SU-DHL-6 (cell line): ENCODE data around the gene MGAT5.

Experiments
- H2AFZ ChIP-seq: fragments of 200-600 bp; sonication (generic); 2 replicates; pipeline ENCODE4 v1.6.1; 2014; ENCODE audit warnings: low read depth, mild to moderate bottlenecking, moderate library complexity, mixed read lengths, antibody characterized with exemption, low read length; ENCODE audit not compliant: severe bottlenecking
- H3F3A ChIP-seq: fragments of 200-600 bp; shearing (Covaris generic); 2 replicates; pipeline ENCODE4 v1.6.0; 2016; ENCODE audit warnings: antibody characterized with exemption, mild to moderate bottlenecking; ENCODE audit not compliant: insufficient read depth
- H3K27ac ChIP-seq: fragments of 200-600 bp; sonication (generic); 2 replicates; pipeline ENCODE4 v1.5.1; 2016; ENCODE audit warnings: low read depth, mild to moderate bottlenecking, low read length, moderate library complexity, mixed read lengths
- H3K27me3 ChIP-seq: fragments of 200-600 bp; sonication (generic), shearing (Covaris generic); 2 replicates; pipeline ENCODE4 v1.6.0; 2014; ENCODE audit warnings: mild to moderate bottlenecking, low read length
- H3K36me3 ChIP-seq: fragments of 200-600 bp; sonication (generic); 2 replicates; pipeline ENCODE4 v1.6.1; 2014; ENCODE audit warnings: mild to moderate bottlenecking, low read length, mixed read lengths
- H3K4me2 ChIP-seq: fragments of 300-600, 200-600 bp; shearing (Covaris generic), sonication (generic); 2 replicates; pipeline ENCODE4 v1.6.0; 2014; ENCODE audit warnings: low read length, low read depth, mild to moderate bottlenecking; ENCODE audit not compliant: poor library complexity, severe bottlenecking
- H3K4me3 ChIP-seq: fragments of 200-600 bp; sonication (generic); 2 replicates; pipeline ENCODE4 v1.5.1; 2014; ENCODE audit warnings: antibody characterized with exemption, low read length, mild to moderate bottlenecking, mixed read lengths; ENCODE audit not compliant: insufficient read depth, poor library complexity, severe bottlenecking
- H3K79me2 ChIP-seq: fragments of 200-600 bp; sonication (generic); 2 replicates; pipeline ENCODE4 v1.6.1; 2014; ENCODE audit warnings: mild to moderate bottlenecking, low read length, moderate library complexity; ENCODE audit not compliant: insufficient read depth
- H3K9ac ChIP-seq: fragments of 200-600 bp; sonication (generic); 2 replicates; pipeline ENCODE4 v1.7.0; 2014; ENCODE audit warnings: mild to moderate bottlenecking, low read length
- H3K9me2 ChIP-seq: fragments of 200-600 bp; sonication (generic); replicated peaks from 2 replicates; pipeline ENCODE4 v1.6.1; 2014; ENCODE audit warnings: low read length; ENCODE audit not compliant: insufficient read depth
- H3K9me3 ChIP-seq: fragments of 200-600 bp; sonication (generic); 2 replicates; pipeline ENCODE4 v1.6.1; 2014; ENCODE audit warnings: low read length, mixed read lengths; ENCODE audit not compliant: insufficient read depth
- H4K20me1 ChIP-seq: fragments of 200-600 bp; sonication (generic); 2 replicates; pipeline ENCODE4 v1.6.1; 2014; ENCODE audit warnings: low read depth, mild to moderate bottlenecking, antibody characterized with exemption, low read length, moderate library complexity, mixed read lengths
- CTCF ChIP-seq: fragments of 200-600 bp; sonication (generic); IDR thresholded peaks from one replicate; pipeline ENCODE4 v1.5.1; 2017; ENCODE audit warnings: antibody characterized with exemption, mild to moderate bottlenecking, low read length, moderate library complexity; ENCODE audit not compliant: insufficient read depth, poor library complexity, severe bottlenecking
- EZH2phosphoT487 ChIP-seq: fragments of 200-600 bp; sonication (generic), shearing (Covaris generic); conservative IDR thresholded peaks from 2 replicates; pipeline ENCODE4 v1.6.1; 2018; ENCODE audit warnings: mild to moderate bottlenecking, antibody characterized with exemption, low read length, moderate library complexity, mixed read lengths

MGAT5 gene

GRCh38 chr2:134416637-134417036 lies 162.8 kb downstream of the MGAT5 start:
- no peak overlapping the region for H3K9ac ChIP-seq
- H3F3A ChIP-seq: peaks cover 3% of the 10 kb centered on the region; the same call in 1 of the 2 replicates
- H3K9me3 ChIP-seq: no peaks in the 10 kb centered on the region
- H4K20me1 ChIP-seq: no peaks in the 10 kb centered on the region
- no peaks in the 10 kb centered on the region for H3K79me2 ChIP-seq
- H3K4me3 ChIP-seq: no peak overlapping the region
- TF ChIP-seq CTCF (no peak), EZH2phosphoT487 (no peak)
- H3K4me2 ChIP-seq: no peak overlapping the region
- no peak overlapping the region for H3K27ac ChIP-seq
- H3K36me3 ChIP-seq: no peaks in the 10 kb centered on the region
- no peak overlapping the region for H2AFZ ChIP-seq
- H3K27me3 ChIP-seq: no peaks in the 10 kb centered on the region
- H3K9me2 ChIP-seq: no peaks in the 10 kb centered on the region

- no peaks in the 10 kb centered on the region for H3K79me2 ChIP-seq
- no peaks in the 10 kb centered on the region for H3K9me3 ChIP-seq
- H4K20me1 ChIP-seq: no peaks in the 10 kb centered on the region
- no peaks in the 10 kb centered on the region for H3K9me2 ChIP-seq
- H3K9ac ChIP-seq: no peak overlapping the region
- no peak overlapping the region for H3K4me3 ChIP-seq
- no peaks in the 10 kb centered on the region for H3K36me3 ChIP-seq
- H3F3A ChIP-seq: no peaks in the 10 kb centered on the region
- no peaks in the 10 kb centered on the region for H3K27me3 ChIP-seq
- H3K4me2 ChIP-seq: no peak overlapping the region
- H2AFZ ChIP-seq: no peak overlapping the region
- TF ChIP-seq CTCF (no peak), EZH2phosphoT487 (no peak)
- no peak overlapping the region for H3K27ac ChIP-seq
Measured at GRCh38 chr2:134417968-134418582, 164.2 kb downstream of the MGAT5 start.

GRCh38 chr2:134420259-134420658 lies 166.4 kb downstream of the MGAT5 start:
- no peaks in the 10 kb centered on the region for H3K9me2 ChIP-seq
- H3K4me2 ChIP-seq: no peak overlapping the region
- H3K27ac ChIP-seq: no peak overlapping the region
- no peaks in the 10 kb centered on the region; the same call in 1 of the 2 replicates for H3K36me3 ChIP-seq
- H4K20me1 ChIP-seq: no peaks in the 10 kb centered on the region
- H2AFZ ChIP-seq: no peak overlapping the region
- H3K79me2 ChIP-seq: no peaks in the 10 kb centered on the region
- no peak overlapping the region for H3K9ac ChIP-seq
- H3K9me3 ChIP-seq: no peaks in the 10 kb centered on the region
- no peak for TF ChIP-seq EZH2phosphoT487
- no peak for TF ChIP-seq CTCF
- no peaks in the 10 kb centered on the region for H3K27me3 ChIP-seq
- H3K4me3 ChIP-seq: no peak overlapping the region
- no peaks in the 10 kb centered on the region for H3F3A ChIP-seq
